WTC11 (cell line): Measurements from ENCODE around the gene ROBO1. TPM values are rescaled to one million over a fixed set of nuclear protein-coding genes. Genes with fewer than 3 reads are reported as not detected.

Experiments
- ATAC-seq: fragments of 200-7000 bp; cut with Tn5 transposase; 2 replicates; pipeline ENCODE4 v1.10.0; 2021; ENCODE audit warnings: mild to moderate bottlenecking, moderate library complexity
- CTCF ChIA-PET: fragments of 300-600 bp; sonication (Branson Sonifier 250); formaldehyde crosslinking; loops from one replicate; lab custom pipeline; 2021; ENCODE audit warnings: antibody characterized with exemption; lab: Charles Lee
- POLR2A ChIA-PET: fragments of 350-600 bp; sonication (Branson Sonifier 250); formaldehyde crosslinking; loops from one replicate; lab custom pipeline; 2021; ENCODE audit warnings: antibody characterized with exemption; lab: Charles Lee
- DNase-seq: peaks from one replicate; pipeline ENCODE4 v3.0.0; 2021; ENCODE audit warnings: low spot score
- H3K27ac Mint-ChIP-seq: 2 replicates; pipeline ENCODE4 v1.8.0; 2021; ENCODE audit warnings: mixed read lengths
- H3K27me3 Mint-ChIP-seq: 2 replicates; pipeline ENCODE4 v1.8.0; 2021; ENCODE audit warnings: low read depth, mild to moderate bottlenecking, moderate library complexity, mixed read lengths
- H3K36me3 Mint-ChIP-seq: 2 replicates; pipeline ENCODE4 v1.8.0; 2021; ENCODE audit warnings: mixed read lengths
- H3K4me1 Mint-ChIP-seq: 2 replicates; pipeline ENCODE4 v1.8.0; 2022; ENCODE audit warnings: mixed read lengths
- H3K4me3 Mint-ChIP-seq: 2 replicates; pipeline ENCODE4 v1.8.0; 2021; ENCODE audit warnings: mild to moderate bottlenecking, moderate library complexity, mixed read lengths
- H3K9me3 Mint-ChIP-seq: 2 replicates; pipeline ENCODE4 v1.8.0; 2021; ENCODE audit warnings: mixed read lengths
- CDX4 ChIP-seq: fragments of 250-450 bp; sonication (Bioruptor Pico); IDR thresholded peaks from 2 replicates; pipeline ENCODE4 v1.9.0; 2021; ENCODE audit warnings: moderate library complexity, mild to moderate bottlenecking, inconsistent platforms, borderline replicate concordance
- ELF4 ChIP-seq: sonication (generic); formaldehyde crosslinking; IDR thresholded peaks from 2 replicates; pipeline ENCODE4 v1.8.1; 2022; ENCODE audit warnings: low read depth, mild to moderate bottlenecking, moderate library complexity, missing genetic modification reagents
- FOXJ3 ChIP-seq: sonication (generic); formaldehyde crosslinking; IDR thresholded peaks from 2 replicates; pipeline ENCODE4 v1.9.0; 2021; ENCODE audit warnings: missing genetic modification reagents, mild to moderate bottlenecking, borderline replicate concordance
- FOXP1 ChIP-seq: sonication (generic); formaldehyde crosslinking; IDR thresholded peaks from 2 replicates; pipeline ENCODE4 v1.8.0; 2022; ENCODE audit warnings: missing genetic modification reagents, mild to moderate bottlenecking, moderate library complexity, borderline replicate concordance
- HMGXB4 ChIP-seq: sonication (generic); formaldehyde crosslinking; IDR thresholded peaks from 2 replicates; pipeline ENCODE4 v1.8.1; 2023; ENCODE audit warnings: mild to moderate bottlenecking, moderate library complexity, missing genetic modification reagents
- JUN ChIP-seq: sonication (generic); formaldehyde crosslinking; IDR thresholded peaks from 2 replicates; pipeline ENCODE4 v1.8.0; 2023; ENCODE audit warnings: mild to moderate bottlenecking, missing genetic modification reagents
- NFE2L1 ChIP-seq: sonication (generic); formaldehyde crosslinking; IDR thresholded peaks from 2 replicates; pipeline ENCODE4 v1.8.1; 2023; ENCODE audit warnings: missing genetic modification reagents
- SMAD4 ChIP-seq: sonication (generic); formaldehyde crosslinking; IDR thresholded peaks from 2 replicates; pipeline ENCODE4 v1.8.0; 2022; ENCODE audit warnings: mild to moderate bottlenecking, missing genetic modification reagents
- TEAD1 ChIP-seq: sonication (generic); formaldehyde crosslinking; IDR thresholded peaks from 2 replicates; pipeline ENCODE4 v1.8.0; 2022; ENCODE audit warnings: mild to moderate bottlenecking, missing genetic modification reagents
- ZNF232 ChIP-seq: sonication (generic); formaldehyde crosslinking; IDR thresholded peaks from 2 replicates; pipeline ENCODE4 v1.8.0; 2022; ENCODE audit warnings: mild to moderate bottlenecking, missing genetic modification reagents
- ZNF281 ChIP-seq: sonication (generic); formaldehyde crosslinking; IDR thresholded peaks from 2 replicates; pipeline ENCODE4 v1.8.0; 2023; ENCODE audit warnings: mild to moderate bottlenecking, missing genetic modification reagents
- total RNA-seq: library from RNA; stranded (reverse); gene quantifications from 3 replicates; pipeline ENCODE4 v1.2.3, GENCODE V29; 2021
- TF ChIP-seq, protein P1 (sequence below): fragments of 250-450 bp; sonication (Bioruptor Pico); IDR thresholded peaks from 2 replicates; pipeline ENCODE4 v1.8.0; 2021; ENCODE audit warnings: mild to moderate bottlenecking
- TF ChIP-seq, protein P2 (sequence below): sonication (generic); formaldehyde crosslinking; IDR thresholded peaks from 2 replicates; pipeline ENCODE4 v1.8.1; 2023; ENCODE audit warnings: mild to moderate bottlenecking, missing genetic modification reagents

The ROBO1 gene
- total RNA-seq, 1 experiment from 2014 or later: 90.9 TPM

- ChIA-PET POLR2A (no interaction called here), CTCF (no interaction called here)
- TF ChIP-seq JUN: no peak
- no peak for TF ChIP-seq ZNF281 (CRISPR knock-in tag)
- TF ChIP-seq FOXJ3: no peak
- TF ChIP-seq FOXP1: no peak
- TF ChIP-seq ELF4 (CRISPR knock-in tag): no peak
- TF ChIP-seq NFE2L1: no peak
- TF ChIP-seq, protein P1, sequence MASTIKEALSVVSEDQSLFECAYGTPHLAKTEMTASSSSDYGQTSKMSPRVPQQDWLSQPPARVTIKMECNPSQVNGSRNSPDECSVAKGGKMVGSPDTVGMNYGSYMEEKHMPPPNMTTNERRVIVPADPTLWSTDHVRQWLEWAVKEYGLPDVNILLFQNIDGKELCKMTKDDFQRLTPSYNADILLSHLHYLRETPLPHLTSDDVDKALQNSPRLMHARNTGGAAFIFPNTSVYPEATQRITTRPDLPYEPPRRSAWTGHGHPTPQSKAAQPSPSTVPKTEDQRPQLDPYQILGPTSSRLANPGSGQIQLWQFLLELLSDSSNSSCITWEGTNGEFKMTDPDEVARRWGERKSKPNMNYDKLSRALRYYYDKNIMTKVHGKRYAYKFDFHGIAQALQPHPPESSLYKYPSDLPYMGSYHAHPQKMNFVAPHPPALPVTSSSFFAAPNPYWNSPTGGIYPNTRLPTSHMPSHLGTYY (CRISPR knock-in tag): no peak
- no peak overlapping the region for H3K4me3 Mint-ChIP-seq
- H3K27me3 Mint-ChIP-seq: no peaks in the 10 kb centered on the region
- ATAC-seq (no peak), DNase-seq (no peak)
- H3K27ac Mint-ChIP-seq: no peak overlapping the region
- no peaks in the 10 kb centered on the region for H3K36me3 Mint-ChIP-seq
- H3K4me1 Mint-ChIP-seq: no peaks in the 10 kb centered on the region
- H3K9me3 Mint-ChIP-seq: no peaks in the 10 kb centered on the region; the same call in 1 of the 2 replicates
Measured at GRCh38 chr3:78764634-78765033, 1003.2 kb downstream of the ROBO1 start.

GRCh38 chr3:78762121-78762520, 1005.7 kb downstream of the ROBO1 start:
- Mint-ChIP-seq H3K27ac (no peak overlapping the region), H3K4me1 (peaks cover 5% of the 10 kb centered on the region; the same call in 1 of the 2 replicates)
- POLR2A ChIA-PET: no interaction called here

DNA sequence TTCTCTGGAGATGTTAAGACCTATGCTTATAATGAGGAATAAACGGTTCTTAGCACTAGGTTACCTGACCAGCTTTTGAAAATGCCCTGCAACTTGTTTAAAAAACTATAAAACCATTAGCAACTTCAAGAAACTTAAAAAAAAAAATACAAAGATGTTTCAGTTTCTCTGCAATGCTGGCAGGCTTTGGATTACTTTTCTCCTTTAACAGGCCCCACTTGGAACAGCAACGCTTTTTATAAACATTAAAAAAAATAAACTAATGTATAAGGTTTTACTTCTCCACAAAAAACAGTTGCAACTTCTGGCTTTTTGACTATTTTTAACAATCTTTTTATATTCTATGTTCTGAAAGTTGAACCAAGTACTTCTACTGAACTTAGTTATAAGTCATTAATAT, 1006.7 kb downstream of the ROBO1 start:
- ATAC-seq (no peak), DNase-seq (no peak)
- no peaks in the 10 kb centered on the region; the same call in 1 of the 2 replicates for H3K9me3 Mint-ChIP-seq
- H3K36me3 Mint-ChIP-seq: no peaks in the 10 kb centered on the region
- no peak overlapping the region for H3K4me3 Mint-ChIP-seq
- H3K27ac Mint-ChIP-seq: no peak overlapping the region
- POLR2A ChIA-PET: no interaction called here
- H3K4me1 Mint-ChIP-seq: peaks cover 6% of the 10 kb centered on the region; the same call in 1 of the 2 replicates
- H3K27me3 Mint-ChIP-seq: no peaks in the 10 kb centered on the region
- CTCF ChIA-PET: no interaction called here
- TF ChIP-seq ZNF281 (CRISPR knock-in tag) (no peak), SMAD4 (no peak), ZNF232 (CRISPR knock-in tag) (no peak), CDX4 (CRISPR knock-in tag) (no peak)
- TF ChIP-seq, all 79 proteins: peak for 0

More at GRCh38 chr3:78762121-78762520, 1005.7 kb downstream of the ROBO1 start:
- Mint-ChIP-seq H3K27me3 (no peaks in the 10 kb centered on the region), H3K9me3 (no peaks in the 10 kb centered on the region; the same call in 1 of the 2 replicates), H3K36me3 (no peaks in the 10 kb centered on the region), H3K4me3 (no peak overlapping the region)
- CTCF ChIA-PET: no interaction called here
- no peak for DNase-seq
- ATAC-seq: no peak
- TF ChIP-seq ZNF232 (CRISPR knock-in tag): no peak
- TF ChIP-seq HMGXB4 (CRISPR knock-in tag): no peak
- TF ChIP-seq, protein P2, sequence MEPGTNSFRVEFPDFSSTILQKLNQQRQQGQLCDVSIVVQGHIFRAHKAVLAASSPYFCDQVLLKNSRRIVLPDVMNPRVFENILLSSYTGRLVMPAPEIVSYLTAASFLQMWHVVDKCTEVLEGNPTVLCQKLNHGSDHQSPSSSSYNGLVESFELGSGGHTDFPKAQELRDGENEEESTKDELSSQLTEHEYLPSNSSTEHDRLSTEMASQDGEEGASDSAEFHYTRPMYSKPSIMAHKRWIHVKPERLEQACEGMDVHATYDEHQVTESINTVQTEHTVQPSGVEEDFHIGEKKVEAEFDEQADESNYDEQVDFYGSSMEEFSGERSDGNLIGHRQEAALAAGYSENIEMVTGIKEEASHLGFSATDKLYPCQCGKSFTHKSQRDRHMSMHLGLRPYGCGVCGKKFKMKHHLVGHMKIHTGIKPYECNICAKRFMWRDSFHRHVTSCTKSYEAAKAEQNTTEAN (CRISPR knock-in tag): no peak
- TF ChIP-seq TEAD1 (CRISPR knock-in tag): no peak
- TF ChIP-seq, all 79 proteins: peak for 0
